PC-9 (cell line): ENCODE data around the gene GCK.

ENCODE experiments used
- CTCF ChIP-seq: fragments of 200-600 bp; sonication (generic); conservative IDR thresholded peaks from 2 replicates; pipeline ENCODE4 v1.6.1; 2017; ENCODE audit warnings: mixed run types, antibody characterized with exemption, mild to moderate bottlenecking, moderate library complexity
- EZH2 ChIP-seq: fragments of 200-600 bp; sonication (generic); IDR thresholded peaks from 2 replicates; pipeline ENCODE4 v1.8.0; 2017; ENCODE audit warnings: antibody characterized with exemption, low read depth

- TF ChIP-seq CTCF: no peak
- TF ChIP-seq EZH2: no peak
These were observed 74.5 kb downstream of the GCK start for GRCh38 chr7:44114586-44115310.
